ENCODE data around the gene TMTC1. TPM values are rescaled to one million over a fixed set of nuclear protein-coding genes. Genes with fewer than 3 reads are reported as not detected.

The TMTC1 gene
- total RNA-seq, 1 donor from 2014 or later, result 16.1 TPM

DNA sequence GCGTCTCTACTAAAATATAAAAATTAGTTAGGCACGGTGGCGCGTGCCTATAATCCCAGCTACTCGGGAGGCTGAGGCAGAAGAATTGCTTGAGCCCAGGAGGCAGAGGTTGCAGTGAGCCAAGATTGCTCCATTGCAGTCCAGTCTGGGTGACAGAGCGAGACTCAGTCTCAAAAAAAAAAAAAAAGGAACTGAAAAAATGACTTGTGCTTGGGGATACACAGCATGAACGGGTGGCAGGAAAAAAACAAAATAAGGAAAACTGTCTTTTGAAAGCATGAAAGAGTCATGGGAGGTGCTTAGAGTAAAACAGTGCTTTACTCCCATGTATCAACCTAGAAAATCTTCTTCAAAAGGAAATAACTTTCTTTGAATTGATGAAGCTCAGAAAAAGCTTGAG lies 80.8 kb downstream of the TMTC1 start:
- no peaks in the 10 kb centered on the region for H3K79me2 ChIP-seq (ENCODE audit: low read depth)
- no peaks in the 10 kb centered on the region for H3K27me3 ChIP-seq
- TF ChIP-seq EZH2phosphoT487 (IDR thresholded peaks at IDR 0.05) (no peak), EZH2 (IDR thresholded peaks at IDR 0.05) (no peak)
- TF ChIP-seq, protein P1, sequence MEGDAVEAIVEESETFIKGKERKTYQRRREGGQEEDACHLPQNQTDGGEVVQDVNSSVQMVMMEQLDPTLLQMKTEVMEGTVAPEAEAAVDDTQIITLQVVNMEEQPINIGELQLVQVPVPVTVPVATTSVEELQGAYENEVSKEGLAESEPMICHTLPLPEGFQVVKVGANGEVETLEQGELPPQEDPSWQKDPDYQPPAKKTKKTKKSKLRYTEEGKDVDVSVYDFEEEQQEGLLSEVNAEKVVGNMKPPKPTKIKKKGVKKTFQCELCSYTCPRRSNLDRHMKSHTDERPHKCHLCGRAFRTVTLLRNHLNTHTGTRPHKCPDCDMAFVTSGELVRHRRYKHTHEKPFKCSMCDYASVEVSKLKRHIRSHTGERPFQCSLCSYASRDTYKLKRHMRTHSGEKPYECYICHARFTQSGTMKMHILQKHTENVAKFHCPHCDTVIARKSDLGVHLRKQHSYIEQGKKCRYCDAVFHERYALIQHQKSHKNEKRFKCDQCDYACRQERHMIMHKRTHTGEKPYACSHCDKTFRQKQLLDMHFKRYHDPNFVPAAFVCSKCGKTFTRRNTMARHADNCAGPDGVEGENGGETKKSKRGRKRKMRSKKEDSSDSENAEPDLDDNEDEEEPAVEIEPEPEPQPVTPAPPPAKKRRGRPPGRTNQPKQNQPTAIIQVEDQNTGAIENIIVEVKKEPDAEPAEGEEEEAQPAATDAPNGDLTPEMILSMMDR (IDR thresholded peaks at IDR 0.05), result no peak
- peaks cover 2% of the 10 kb centered on the region for H3K27me3 Mint-ChIP-seq (ENCODE audit: insufficient read depth, low read depth)
- H3K9me3 Mint-ChIP-seq, result no peaks in the 10 kb centered on the region
- no peak overlapping the region for H3K4me2 ChIP-seq
- H3K4me1 ChIP-seq, result peaks cover 27% of the 10 kb centered on the region
- H3K27ac Mint-ChIP-seq, result no peak overlapping the region
- no peak overlapping the region for H3K27ac ChIP-seq
- H3K4me1 Mint-ChIP-seq, result peaks cover 24% of the 10 kb centered on the region
- peaks cover 3% of the 10 kb centered on the region for H4K20me1 ChIP-seq (ENCODE audit: low read depth)
- H3K36me3 Mint-ChIP-seq, result peaks cover 9% of the 10 kb centered on the region
- peaks cover 9% of the 10 kb centered on the region for H3F3A ChIP-seq (ENCODE audit: low read depth)
- no peak overlapping the region for H3K4me3 Mint-ChIP-seq
- no peaks in the 10 kb centered on the region for H3K9me3 ChIP-seq (ENCODE audit: low read depth)
- no peak overlapping the region for H2AFZ ChIP-seq (replicated peaks)
- H3K36me3 ChIP-seq, result no peaks in the 10 kb centered on the region
- no peak for DNase-seq (ENCODE audit: low spot score)
- no peak overlapping the region for H3K4me3 ChIP-seq
- H3K9ac ChIP-seq, result no peak overlapping the region

DNA sequence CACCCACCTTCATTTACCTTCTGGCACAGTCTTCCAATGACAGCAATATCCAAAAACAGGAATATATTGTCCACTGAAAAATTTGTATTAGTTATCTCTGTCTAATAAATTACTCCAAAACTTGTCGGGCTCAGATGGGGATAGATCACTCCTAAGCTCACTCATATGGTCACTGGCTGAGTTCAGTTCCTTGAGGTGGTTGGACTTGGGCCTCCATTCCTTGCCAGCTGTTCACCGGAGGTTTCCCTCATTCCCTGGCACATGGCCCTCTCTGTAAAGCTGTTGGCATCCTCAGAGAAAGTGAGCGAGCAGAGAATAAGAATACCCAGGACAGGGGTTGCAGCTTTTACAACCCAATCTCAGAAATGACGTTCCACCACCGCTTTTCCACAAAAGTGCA lies 81.5 kb downstream of the TMTC1 start:
- Histone ChIP-seq H3K4me2 (no peak overlapping the region), H2AFZ (replicated peaks) (no peak overlapping the region), H3K9me3 (ENCODE audit: low read depth) (no peaks in the 10 kb centered on the region), H3K9ac (no peak overlapping the region), H3K36me3 (no peaks in the 10 kb centered on the region), H3F3A (ENCODE audit: low read depth) (peaks cover 9% of the 10 kb centered on the region), H3K4me3 (no peak overlapping the region), H3K27ac (no peak overlapping the region), H3K27me3 (no peaks in the 10 kb centered on the region), H3K79me2 (ENCODE audit: low read depth) (no peaks in the 10 kb centered on the region), H3K4me1 (peaks cover 30% of the 10 kb centered on the region), H4K20me1 (ENCODE audit: low read depth) (peaks cover 6% of the 10 kb centered on the region)
- TF ChIP-seq, protein P1 (IDR thresholded peaks at IDR 0.05), result no peak
- TF ChIP-seq EZH2 (IDR thresholded peaks at IDR 0.05), result no peak
- no peak for TF ChIP-seq EZH2phosphoT487 (IDR thresholded peaks at IDR 0.05)
- no peaks in the 10 kb centered on the region for H3K9me3 Mint-ChIP-seq
- H3K4me3 Mint-ChIP-seq, result no peak overlapping the region
- peaks cover 6% of the 10 kb centered on the region for H3K36me3 Mint-ChIP-seq
- H3K4me1 Mint-ChIP-seq, result peaks cover 24% of the 10 kb centered on the region
- H3K27me3 Mint-ChIP-seq (ENCODE audit: insufficient read depth, low read depth), result peaks cover 2% of the 10 kb centered on the region
- no peak overlapping the region for H3K27ac Mint-ChIP-seq
- no peak for DNase-seq (ENCODE audit: low spot score)

DNA sequence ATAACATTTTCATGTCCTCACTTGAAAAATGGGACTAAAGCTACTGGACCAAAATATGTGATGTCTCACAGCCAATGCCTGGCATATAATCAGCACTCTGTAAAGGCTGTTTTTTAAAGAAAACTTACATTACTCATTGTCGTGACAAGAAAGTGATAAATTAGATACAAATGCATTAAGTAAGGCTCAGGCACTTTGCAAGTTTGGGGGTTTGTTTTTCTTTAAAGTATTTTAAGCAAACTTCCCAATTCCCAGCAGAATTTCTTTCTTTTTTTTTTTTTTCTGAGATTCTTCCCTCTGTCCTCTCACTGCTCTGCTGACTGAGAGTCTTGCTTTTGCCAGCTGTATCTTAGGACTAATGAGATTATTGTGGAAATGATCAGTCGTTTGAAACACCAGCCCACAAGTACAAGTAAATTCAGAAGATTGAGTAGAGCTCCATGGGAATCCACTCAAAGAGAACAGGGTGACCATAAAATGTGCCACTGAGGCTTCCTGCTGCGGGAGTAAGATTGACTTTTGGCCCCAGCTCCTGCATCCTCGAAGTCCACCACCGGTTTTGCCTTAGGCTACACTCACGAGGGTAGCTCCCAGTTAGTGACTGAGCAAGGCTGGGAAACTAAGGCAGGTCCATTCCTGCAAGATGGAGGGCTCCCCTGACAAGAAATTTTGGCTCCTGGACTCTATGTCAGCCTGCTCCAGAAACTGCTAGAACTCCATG lies 82.8 kb downstream of the TMTC1 start:
- Histone ChIP-seq H2AFZ (replicated peaks) (no peak overlapping the region), H3K9me3 (ENCODE audit: low read depth) (no peaks in the 10 kb centered on the region), H3K27ac (no peak overlapping the region), H4K20me1 (ENCODE audit: low read depth) (peaks cover 6% of the 10 kb centered on the region), H3K9ac (no peak overlapping the region), H3K4me2 (no peak overlapping the region), H3K79me2 (ENCODE audit: low read depth) (no peaks in the 10 kb centered on the region), H3K4me1 (peaks cover 23% of the 10 kb centered on the region), H3K36me3 (no peaks in the 10 kb centered on the region), H3F3A (ENCODE audit: low read depth) (peaks cover 9% of the 10 kb centered on the region), H3K27me3 (no peaks in the 10 kb centered on the region), H3K4me3 (no peak overlapping the region)
- no peak overlapping the region for H3K27ac Mint-ChIP-seq
- peaks cover 2% of the 10 kb centered on the region for H3K27me3 Mint-ChIP-seq (ENCODE audit: insufficient read depth, low read depth)
- peaks cover 6% of the 10 kb centered on the region for H3K36me3 Mint-ChIP-seq
- no peak overlapping the region for H3K4me3 Mint-ChIP-seq
- no peak for TF ChIP-seq EZH2 (IDR thresholded peaks at IDR 0.05)
- TF ChIP-seq, protein P1 (IDR thresholded peaks at IDR 0.05), result no peak
- no peak for TF ChIP-seq EZH2phosphoT487 (IDR thresholded peaks at IDR 0.05)
- H3K4me1 Mint-ChIP-seq, result peaks cover 15% of the 10 kb centered on the region
- no peaks in the 10 kb centered on the region for H3K9me3 Mint-ChIP-seq
- DNase-seq (ENCODE audit: low spot score), result no peak
